NCI-H1436 treated with DMSO at 0.1 percent for 48 hours (cell line): ENCODE data around the gene OTUD4.
A peak's percentile ranks its signal among the peaks of the same experiment; 100 is the strongest.
"Not testable (repeated sequence)": the region's sequence is repeated elsewhere in the genome, so short reads cannot be mapped to it uniquely, and the experiment has no call there.

Experiments used
- DNase-seq: peaks from one replicate; lab custom pipeline; 2025; lab: John Stamatoyannopoulos, UW

Gene OTUD4, protein sequence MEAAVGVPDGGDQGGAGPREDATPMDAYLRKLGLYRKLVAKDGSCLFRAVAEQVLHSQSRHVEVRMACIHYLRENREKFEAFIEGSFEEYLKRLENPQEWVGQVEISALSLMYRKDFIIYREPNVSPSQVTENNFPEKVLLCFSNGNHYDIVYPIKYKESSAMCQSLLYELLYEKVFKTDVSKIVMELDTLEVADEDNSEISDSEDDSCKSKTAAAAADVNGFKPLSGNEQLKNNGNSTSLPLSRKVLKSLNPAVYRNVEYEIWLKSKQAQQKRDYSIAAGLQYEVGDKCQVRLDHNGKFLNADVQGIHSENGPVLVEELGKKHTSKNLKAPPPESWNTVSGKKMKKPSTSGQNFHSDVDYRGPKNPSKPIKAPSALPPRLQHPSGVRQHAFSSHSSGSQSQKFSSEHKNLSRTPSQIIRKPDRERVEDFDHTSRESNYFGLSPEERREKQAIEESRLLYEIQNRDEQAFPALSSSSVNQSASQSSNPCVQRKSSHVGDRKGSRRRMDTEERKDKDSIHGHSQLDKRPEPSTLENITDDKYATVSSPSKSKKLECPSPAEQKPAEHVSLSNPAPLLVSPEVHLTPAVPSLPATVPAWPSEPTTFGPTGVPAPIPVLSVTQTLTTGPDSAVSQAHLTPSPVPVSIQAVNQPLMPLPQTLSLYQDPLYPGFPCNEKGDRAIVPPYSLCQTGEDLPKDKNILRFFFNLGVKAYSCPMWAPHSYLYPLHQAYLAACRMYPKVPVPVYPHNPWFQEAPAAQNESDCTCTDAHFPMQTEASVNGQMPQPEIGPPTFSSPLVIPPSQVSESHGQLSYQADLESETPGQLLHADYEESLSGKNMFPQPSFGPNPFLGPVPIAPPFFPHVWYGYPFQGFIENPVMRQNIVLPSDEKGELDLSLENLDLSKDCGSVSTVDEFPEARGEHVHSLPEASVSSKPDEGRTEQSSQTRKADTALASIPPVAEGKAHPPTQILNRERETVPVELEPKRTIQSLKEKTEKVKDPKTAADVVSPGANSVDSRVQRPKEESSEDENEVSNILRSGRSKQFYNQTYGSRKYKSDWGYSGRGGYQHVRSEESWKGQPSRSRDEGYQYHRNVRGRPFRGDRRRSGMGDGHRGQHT

DNA sequence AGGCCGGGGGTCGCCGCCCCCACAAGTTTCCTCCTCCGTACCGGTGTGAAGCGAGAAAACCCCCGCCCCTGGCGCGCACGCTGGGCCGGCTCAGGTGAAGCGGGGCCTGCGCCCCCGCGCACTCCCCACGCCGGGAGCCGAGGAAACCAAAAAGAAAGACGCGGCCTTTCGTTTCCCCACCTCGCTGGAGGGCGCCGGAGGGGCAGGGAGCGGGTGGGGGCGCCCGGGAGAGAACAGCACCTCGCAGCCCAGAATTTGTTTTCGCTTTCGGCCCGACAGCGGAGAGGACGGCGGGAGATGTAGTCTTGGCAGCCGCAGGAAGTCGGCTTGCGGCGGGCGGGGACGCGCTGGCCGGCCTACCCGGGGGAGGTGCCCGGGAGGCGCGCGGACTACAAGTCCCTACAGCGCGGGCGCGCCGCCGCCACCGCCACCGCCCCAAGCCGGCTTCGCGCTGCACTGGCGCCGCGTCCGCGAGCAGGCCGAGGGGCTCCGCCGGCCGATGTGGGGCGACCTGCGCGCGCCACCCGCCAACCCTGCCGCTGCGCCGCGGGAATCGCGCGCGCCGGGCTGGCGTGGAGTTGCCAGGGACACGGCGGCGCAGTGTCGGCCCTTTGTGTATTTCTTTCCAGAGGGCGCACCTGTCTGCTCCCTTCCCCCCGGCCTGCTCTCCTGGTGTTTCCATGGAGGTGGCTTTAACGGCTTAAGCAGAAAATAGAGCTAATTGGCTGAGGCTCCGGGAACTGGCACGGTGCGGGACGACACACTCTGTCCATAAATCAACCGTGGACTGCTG lies at the start of gene OTUD4:
TSS of gene OTUD4 (minus strand) at position 292 of the 793 bp plus-strand sequence. CDS start 616 bp downstream, outside the sequence.
- peak; percentile 83 for DNase-seq

DNA sequence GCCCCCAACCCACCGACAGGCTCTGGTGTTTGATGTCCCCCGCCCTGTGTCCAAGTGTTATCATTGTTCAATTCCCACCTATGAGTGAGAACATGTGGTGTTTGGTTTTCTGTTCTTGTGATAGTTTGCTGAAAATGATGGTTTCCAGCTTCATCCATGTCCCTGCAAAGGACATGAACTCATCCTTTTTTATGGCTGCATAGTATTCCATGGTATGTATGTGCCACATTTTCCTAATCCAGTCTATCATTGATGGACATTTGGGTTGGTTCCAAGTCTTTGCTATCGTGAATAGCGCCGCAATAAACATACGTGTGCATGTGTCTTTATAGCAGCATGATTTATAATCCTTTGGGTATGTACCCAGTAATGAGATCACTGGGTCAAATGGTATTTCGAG lies 42.8 kb upstream of the OTUD4 start:
- DNase-seq = not testable (repeated sequence)

DNA sequence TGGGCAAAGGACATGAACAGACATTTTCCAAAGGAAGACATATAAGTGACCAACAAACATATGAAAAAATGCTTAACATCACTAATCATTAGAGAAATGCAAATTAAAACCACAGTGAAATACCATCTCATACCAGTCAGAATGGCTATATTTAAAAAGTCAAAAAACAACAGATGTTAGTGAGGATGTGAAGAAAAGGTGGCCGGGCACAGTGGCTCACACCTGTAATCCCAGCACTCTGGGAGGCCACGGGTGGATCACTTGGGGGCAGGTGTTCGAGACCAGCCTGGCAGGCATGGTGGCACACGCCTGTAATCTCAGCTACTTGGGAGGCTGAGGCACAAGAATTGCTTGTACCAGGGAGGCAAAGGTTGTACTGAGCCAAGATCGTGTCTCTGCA lies 41.1 kb upstream of the OTUD4 start:
- not testable (repeated sequence) for DNase-seq

DNA sequence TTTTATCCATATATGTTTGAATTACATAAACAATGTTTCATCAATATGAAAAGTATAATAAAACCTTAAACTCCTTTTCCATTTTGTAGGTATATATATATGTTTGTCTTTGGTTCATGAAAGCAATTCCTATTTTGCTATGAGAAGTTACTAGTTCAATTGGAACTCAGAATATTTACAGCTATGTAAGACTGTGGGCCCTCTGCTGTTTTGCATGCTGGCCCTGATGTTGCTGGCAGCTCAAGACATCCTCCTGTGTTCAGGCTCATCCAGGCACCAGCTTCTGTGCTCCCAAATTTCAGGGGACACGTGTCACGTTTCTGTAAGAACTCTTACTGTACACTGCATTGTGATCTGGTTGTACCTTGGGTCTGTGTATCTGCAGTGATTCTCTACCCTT lies 38.7 kb upstream of the OTUD4 start:
- no peak for DNase-seq

DNA sequence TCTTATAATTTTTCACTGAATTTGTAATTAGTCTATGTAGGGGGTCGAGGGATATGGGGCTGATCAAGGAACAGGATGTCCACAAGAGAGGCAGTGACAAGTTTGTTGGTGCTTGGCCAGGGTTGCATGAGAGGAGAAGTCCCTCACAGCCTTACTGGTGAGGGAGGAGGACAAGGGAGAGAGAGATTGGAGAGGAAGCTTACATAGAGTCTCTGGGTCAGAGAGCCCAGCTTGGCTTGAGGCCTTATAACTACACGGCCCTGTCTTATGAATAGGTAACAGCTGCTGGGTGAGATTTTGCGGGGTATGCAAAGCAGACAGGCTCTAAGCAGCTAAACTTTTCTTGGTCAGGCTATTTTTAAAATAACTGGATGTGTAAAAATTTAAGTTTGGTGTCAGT lies 37.9 kb upstream of the OTUD4 start:
- no peak for DNase-seq

DNA sequence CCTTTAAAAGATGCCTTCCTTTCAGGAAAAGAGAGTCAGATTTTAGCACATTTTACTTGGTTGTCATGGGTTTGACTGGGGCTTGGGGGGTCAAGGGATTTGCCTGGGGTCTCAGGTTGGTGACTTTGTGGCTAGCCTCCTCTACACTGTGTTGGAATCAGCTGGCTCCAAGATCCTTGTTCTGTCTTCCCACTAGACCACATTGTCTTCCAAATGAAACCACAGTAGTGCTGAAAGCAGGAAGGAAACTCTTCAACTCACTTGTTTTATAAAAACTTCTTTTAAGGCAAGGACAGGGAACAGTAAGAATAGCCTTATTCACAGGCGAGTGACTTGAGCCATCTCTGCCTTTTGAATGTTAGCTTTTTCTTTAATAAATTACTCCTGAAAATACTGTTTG lies 37.0 kb upstream of the OTUD4 start:
- DNase-seq = no peak

DNA sequence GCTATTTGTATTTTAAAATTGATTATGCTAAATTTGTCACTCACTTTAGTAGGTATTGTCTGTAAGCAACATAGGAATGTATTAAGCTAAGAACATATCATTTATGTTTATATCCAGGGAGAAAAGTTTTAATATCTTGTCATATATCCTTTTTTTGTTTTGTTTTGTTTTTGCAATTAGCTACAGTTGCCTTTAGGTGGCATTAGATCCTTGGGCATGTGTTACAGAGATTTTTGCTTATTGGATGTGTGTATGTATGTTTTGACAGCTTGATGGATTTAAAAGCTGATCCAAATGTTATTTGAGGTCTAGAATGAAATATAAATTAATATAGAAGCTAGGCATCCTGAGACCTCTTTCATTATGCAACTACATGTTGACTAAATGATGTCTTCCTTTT lies 36.1 kb upstream of the OTUD4 start:
- DNase-seq = no peak

DNA sequence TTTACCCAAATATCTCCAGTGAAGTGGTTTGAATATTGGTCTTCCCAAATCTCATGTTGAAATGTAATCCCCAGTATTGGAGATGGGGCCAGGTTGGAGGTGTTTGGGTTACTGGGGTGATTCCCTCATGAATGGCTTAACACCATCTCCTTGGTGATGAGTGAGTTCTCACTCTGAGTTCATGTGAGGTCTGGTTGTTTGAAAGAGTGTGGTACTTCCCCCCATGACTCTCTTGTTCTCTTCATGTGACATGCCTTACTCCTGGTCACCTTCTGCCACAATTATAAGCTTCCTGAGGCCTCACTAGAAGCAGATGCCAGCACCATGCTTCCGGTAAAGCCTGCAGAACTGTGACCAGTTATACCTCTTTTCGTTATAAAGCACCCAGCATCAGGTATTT lies 32.9 kb upstream of the OTUD4 start:
- no peak for DNase-seq

DNA sequence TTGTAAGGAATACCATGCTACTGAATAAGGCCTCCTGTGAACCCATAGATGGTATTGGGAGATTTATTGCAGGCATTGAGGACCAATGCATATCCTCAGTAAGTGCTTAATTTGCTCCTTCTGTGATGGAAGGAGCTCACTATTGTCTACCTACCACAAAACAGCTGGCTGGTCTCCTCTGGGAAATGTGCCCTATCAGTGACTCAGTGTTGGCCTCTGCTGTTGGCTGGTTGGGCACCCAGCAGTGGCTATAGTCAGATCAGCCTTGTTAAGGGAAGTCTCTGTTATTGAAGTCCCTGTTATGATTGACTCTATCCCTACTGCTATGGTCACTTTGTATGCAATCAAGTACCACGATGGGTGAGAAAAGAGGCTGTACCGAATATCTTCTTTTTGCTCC lies 27.5 kb upstream of the OTUD4 start:
- DNase-seq = no peak

DNA sequence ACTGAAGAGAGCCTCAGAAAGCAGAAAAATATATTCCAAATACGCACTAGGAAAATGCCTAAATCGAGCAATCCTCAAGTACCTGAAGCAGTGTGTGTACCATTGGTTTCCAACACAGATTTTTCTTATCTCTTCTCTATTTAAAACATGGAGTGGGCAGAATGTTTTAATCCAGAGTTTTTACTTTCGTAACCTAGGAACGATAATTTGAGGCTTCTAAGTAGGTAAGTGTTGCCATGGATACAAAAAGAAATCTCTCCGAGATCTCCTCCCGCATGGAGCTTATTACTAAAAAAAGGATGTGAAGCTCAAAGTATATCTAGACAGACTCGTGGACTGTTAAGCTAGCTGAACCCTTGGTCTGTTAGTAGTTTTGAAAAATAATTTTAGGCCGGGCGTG lies 23.0 kb upstream of the OTUD4 start:
- DNase-seq = no peak

DNA sequence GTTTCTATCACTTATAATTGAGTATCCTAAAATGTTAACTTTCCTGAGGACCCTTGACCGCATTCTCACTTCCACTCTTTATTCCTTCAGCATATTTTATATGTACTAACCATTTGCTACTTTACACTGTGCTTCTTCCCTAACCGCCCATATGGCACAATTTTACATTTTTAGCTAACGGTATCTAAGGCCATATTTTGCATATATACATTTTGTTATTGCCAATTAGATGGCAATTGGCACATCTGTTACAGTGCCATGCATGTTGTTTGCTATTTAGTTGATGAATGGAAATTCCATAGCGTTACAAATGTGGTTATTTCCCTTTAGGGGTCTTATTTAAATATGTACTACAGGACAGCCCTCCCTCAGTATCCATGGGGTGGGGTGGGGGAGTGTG lies 20.0 kb upstream of the OTUD4 start:
- no peak for DNase-seq

DNA sequence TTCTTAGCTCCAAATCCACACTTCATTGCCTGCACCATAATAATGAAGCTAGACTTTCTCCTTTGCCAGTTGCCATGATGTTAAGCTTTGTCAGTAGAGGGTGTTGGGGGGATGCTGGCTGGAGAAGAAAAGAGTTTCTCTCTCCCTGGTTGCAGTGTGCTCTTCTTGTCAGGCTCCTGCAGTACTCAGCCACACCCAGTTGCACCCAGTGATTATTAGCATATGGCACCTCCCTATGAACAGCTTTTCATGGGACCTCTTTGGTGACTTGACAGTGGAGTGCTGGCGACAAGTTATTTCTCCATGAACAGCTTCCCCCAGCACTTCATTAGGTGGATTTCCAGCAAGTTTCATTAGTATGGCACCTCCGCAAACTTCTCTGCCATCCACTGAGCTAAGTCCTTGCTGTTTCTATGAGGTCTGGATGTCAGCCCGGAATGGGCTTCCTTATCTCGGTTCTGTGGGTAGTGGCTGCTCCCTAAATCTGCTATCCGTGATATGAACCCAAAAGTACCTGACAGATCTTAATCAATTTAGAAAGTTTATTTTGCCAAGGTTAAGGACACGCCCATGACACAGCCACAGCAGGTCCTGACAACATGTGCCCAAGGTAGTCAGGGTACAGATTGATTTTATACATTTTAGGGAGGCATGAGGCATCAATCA lies 18.8 kb upstream of the OTUD4 start:
- no peak for DNase-seq

DNA sequence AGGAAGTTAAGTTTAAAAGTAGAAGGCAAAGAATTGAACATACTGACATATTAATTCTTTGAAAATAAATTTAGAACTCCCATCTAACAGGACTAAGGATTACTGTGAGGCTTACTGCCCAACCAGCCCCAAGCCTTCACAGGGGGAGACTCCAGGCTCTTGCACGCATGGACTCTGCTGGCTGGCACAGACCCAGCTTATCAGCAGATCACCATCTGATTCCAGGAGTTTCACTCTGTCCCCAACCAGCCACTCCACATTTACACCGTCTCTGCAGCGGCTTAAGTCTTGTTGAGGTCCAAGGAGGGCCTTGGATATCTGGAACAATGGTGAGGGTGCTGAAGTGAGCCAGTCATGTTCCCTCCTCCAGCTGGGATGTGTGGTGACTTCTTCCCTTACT lies 16.4 kb upstream of the OTUD4 start:
- DNase-seq = no peak

DNA sequence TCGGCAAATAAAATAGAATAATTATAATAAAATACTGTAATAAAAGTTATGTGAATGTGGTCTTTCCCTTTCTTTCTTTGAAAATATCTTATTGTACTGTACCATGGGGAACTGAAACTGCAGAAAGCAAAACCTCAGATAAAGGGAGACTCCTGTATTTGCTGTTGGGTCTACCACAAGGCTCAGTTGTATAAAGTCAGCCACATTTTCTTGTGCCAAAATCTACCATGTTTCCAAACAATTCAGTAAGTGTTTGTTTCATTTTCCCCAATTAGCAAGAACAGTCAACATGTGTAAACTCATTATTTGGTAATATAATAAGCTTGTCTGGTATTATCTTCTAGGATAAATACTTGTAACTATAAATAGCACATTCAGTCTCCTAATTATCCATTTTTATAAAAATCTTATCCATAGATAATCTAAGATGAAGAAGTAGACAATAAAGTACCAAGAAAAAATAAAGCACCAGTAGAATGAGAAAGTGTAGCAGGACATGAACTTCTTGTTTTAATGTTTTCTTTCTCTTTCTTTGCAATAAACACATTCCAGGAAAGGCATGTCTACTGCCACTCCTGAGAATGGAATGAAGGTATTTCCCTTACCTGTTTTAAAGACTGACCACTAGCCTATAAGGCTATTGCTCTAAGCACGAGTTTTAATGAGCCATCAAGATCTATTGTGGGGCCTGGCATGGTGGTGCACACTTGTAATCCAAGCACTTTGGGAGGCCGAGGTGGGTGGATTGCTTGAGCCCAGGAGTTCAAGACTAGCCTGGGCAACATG lies 15.0 kb upstream of the OTUD4 start:
- no peak for DNase-seq

DNA sequence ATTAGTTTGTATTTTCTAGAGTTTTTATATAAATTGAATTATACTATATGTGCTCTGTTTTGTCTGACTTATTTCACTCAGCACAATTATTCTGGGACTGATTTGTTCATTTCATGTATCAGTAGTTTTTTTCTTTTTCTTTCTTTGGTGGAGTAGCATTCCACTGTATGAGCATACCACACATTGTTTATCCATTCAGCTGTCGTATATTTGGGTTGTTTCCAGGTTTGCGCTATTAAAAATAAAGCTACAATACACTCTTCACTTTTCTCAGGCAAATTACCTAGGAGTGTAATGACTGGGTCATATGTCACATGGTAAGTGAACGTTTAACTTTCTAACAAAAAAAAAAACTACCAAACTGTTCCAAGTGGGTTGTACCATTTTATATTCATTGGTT lies 9.6 kb upstream of the OTUD4 start:
- no peak for DNase-seq

DNA sequence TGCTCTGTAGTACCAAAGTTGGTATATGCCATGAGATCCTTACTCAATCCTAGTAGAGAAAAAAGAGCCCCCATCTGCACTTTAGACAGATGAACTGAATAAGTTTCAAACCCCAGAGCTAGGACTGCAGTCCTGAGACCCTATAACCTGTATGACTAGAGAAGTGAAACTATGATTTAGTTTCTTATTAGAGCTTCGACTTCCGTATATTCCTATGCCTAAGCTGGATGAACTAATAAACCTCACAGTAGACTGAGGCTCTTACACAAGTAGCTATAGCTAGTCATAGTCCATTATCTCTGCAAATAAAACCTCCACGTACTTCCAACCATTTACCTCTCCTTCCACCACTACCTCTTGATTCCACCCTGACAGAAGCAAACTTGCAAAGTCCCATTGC lies 6.3 kb upstream of the OTUD4 start:
- DNase-seq = no peak

DNA sequence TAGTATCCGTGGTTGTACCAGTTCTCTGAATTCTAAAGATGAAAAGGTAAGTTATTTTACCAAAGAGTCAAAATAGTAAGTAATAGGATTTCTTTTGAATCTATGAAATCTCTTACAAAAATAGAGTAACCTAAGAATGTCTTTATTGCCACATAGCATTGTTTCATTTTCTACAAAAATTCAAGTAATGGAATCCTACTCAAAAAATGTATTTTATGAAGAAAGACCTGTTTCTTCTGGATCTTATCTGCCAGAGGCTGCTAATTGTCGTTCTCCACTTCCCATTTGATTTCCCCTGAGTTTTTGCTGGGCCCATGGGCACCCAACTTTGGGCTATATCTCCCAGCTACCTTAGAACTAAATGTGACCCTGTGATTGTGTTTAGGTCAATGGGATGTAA lies 3.2 kb upstream of the OTUD4 start:
- DNase-seq = no peak

DNA sequence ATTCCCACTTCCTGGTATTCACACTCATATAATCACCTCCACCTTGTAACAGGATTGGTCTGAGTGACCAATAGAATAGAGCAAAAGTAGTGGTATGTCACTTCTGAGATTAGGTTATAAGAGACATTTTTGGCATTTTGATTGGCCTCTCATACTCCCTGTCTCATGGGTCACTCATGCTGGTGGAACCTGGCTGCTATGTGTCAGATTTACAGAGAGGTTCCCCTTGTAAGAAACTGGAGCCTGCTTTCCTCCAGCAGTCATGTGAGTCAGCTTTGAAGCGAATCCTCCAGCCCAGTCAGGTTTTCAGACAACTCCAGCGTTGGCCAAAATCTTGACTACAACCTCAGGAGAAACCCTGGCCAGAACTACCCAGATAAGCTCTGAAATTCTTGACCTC lies 2.6 kb upstream of the OTUD4 start:
- DNase-seq = no peak

DNA sequence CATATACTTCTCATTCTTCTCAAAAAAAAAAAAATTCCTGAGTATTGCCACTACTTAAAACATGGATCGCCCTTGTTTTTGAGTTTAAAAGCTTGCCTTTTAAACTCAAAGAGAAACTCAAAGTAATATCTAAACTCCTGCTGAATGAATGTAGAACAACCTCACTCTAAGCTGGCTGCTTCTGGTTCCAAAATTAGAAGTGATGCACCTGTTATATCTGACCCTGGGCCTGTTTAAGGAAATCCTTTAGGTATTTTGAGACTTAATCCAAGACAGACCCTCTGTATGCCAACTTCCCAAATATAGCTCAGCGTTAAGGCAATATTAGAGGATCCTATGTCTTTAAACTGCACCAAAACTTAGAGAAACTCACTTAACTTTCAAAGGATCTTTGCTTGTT lies 1.8 kb upstream of the OTUD4 start:
- no peak for DNase-seq

DNA sequence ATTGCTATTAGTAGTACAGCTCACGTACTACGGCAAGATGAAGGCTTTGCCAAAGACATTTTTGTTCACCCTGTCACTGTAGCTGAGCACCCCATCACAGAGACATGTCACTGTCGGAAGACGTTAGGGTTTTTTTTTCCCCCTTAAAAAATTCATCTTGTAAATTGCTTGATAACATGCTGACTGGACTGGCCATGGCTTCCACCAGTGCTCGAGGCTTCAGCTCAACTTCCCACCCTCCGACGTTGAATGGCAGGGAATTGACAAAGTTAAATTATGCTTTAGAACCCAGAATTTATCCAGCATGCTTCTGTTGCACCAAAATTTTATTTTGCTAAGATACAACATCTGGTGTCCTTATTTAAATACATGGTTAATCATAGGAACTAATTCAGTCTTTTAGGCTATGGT lies 707 bp upstream of the OTUD4 start:
- no peak for DNase-seq

DNA sequence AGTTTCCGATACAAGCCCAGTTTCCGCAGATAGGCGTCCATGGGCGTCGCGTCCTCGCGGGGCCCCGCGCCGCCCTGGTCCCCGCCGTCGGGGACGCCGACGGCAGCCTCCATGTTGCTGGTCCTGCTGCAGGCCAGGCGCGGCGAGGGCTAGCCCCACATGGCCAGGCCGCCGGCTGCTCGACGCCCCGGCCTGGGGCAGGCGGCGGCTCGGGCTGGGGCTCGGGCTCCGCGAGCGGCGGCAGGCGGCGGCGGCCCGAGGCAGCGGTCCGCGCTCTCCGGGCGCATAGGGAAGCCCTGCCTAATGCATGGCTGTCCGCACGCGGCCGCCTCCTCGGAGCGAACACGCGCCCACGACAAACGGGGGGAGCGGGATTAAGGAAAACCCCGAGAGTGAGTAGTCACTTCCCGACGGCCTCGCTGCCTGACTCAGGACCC lies 510 bp downstream of the OTUD4 start:
- not testable (repeated sequence) for DNase-seq
